Lower lobe of right lung (tissue), 2 donors: ENCODE results near the gene NR1I2. TPM values are rescaled to one million over a fixed set of nuclear protein-coding genes. Genes with fewer than 3 reads are reported as not detected.

Experiments
- ATAC-seq, 2 donors: fragments of 200-7000 bp; cut with Tn5 transposase; one replicate each; pipeline ENCODE4 v1.9.1; 2020 to 2022; ENCODE audit warnings: mild to moderate bottlenecking in 2 of 2, moderate library complexity in 2 of 2
- DNase-seq: peaks from one replicate; pipeline ENCODE4 v3.0.0-alpha.2; 2020
- H3K27ac ChIP-seq: fragments of 200-600 bp; one replicate; pipeline ENCODE4 v1.8.0; 2022
- H3K27me3 ChIP-seq: fragments of 200-600 bp; one replicate; pipeline ENCODE4 v1.8.0; 2022; ENCODE audit warnings: low read depth
- H3K36me3 ChIP-seq: fragments of 200-600 bp; one replicate; pipeline ENCODE4 v1.8.0; 2022; ENCODE audit warnings: mild to moderate bottlenecking
- H3K4me1 ChIP-seq: fragments of 200-600 bp; one replicate; pipeline ENCODE4 v1.8.0; 2022
- H3K4me3 ChIP-seq: fragments of 200-600 bp; one replicate; pipeline ENCODE4 v1.8.0; 2022; ENCODE audit warnings: mild to moderate bottlenecking
- H3K9me3 ChIP-seq: fragments of 200-600 bp; one replicate; pipeline ENCODE4 v1.8.0; 2022
- intact Hi-C: fragments of 100-400 bp; cut with DNase I; formaldehyde crosslinking; loops from one replicate; pipeline ENCODE4 v1.11.0; 2022
- total RNA-seq: library from RNA; stranded (reverse); fragmentation: NEBNext Ultra II Directional; extraction: Animal tissue kit (Norgen Biotek cat#: 25700); gene quantifications from one replicate; pipeline ENCODE4 v1.2.1, GENCODE V29; 2021
- TF ChIP-seq, protein P1 (sequence below): fragments of 200-600 bp; IDR thresholded peaks from one replicate; pipeline ENCODE4 v1.8.0; 2022; ENCODE audit warnings: antibody characterized with exemption, mild to moderate bottlenecking
- donor health status: DM: no; HTN: yes; CAD: no; lungs with severe emphysema.

NR1I2 gene
- total RNA-seq, 1 donor from 2014 or later: 0.21 TPM

DNA sequence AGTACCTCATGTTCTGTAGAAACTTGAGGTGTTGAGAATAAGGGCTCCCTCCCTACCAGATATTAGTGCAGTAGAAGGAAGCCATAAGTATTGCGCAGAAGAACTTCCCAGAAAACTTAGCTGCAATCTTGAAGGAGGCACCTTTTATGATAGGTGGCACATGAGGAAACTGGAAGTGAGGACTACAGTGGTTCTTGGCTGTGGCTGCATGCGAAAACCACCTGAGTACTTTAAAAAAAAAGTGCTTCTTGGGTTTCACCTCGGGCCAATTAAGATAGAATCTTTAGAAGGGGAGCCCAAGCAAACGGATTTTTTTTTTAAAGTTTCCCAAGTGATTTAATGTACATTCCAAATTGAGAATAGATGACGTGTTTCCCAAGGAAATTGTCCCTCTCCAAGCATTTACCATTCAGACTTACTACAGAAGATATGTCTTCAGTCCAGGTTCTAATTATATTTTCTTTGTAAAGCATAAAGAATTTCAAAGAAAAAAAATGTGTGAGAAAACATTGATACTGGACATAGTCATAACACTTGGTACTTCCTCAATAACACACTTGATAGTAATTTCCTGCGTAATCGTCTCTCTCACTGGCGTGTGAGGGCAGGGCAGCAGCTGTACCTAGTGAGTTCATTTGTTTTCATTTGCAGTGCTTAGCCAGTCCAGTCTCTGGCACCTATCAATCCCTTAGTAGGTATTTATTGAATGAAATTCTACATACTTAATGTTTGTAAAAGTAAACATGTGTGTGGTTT, 12.3 kb upstream of the NR1I2 start:
- DNase-seq (no peak), ATAC-seq (peak in 1 of 2 donors; percentile 68)
- no peaks in the 10 kb centered on the region for H3K36me3 ChIP-seq
- no peak overlapping the region for H3K4me3 ChIP-seq
- no peaks in the 10 kb centered on the region for H3K27me3 ChIP-seq
- TF ChIP-seq, protein P1, sequence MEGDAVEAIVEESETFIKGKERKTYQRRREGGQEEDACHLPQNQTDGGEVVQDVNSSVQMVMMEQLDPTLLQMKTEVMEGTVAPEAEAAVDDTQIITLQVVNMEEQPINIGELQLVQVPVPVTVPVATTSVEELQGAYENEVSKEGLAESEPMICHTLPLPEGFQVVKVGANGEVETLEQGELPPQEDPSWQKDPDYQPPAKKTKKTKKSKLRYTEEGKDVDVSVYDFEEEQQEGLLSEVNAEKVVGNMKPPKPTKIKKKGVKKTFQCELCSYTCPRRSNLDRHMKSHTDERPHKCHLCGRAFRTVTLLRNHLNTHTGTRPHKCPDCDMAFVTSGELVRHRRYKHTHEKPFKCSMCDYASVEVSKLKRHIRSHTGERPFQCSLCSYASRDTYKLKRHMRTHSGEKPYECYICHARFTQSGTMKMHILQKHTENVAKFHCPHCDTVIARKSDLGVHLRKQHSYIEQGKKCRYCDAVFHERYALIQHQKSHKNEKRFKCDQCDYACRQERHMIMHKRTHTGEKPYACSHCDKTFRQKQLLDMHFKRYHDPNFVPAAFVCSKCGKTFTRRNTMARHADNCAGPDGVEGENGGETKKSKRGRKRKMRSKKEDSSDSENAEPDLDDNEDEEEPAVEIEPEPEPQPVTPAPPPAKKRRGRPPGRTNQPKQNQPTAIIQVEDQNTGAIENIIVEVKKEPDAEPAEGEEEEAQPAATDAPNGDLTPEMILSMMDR: no peak
- intact Hi-C loops: no loop called here
- H3K4me1 ChIP-seq: no peaks in the 10 kb centered on the region
- no peaks in the 10 kb centered on the region for H3K9me3 ChIP-seq
- no peak overlapping the region for H3K27ac ChIP-seq

DNA sequence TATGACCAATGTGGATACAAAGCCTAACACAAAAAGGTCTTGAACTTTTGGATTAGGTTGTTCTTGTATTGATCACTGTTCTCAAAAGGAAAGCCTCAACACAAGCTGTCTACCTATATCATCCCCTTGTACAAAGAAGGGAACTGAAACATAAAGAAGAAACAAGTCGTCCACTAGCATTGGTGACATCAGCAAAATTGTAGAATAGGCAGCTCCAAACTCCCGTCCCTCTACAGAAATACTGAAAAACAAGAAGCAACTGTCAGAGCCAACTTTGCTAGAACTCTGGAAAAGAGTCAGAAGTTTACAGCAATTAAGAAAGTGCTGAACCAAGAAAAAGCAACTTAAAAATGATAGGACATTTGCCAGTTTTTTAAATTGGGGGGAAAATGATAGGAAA, 7.5 kb upstream of the NR1I2 start:
- ATAC-seq: no peak
- H3K27ac ChIP-seq: no peak overlapping the region
- peaks cover 11% of the 10 kb centered on the region for H3K9me3 ChIP-seq
- intact Hi-C loops: no loop called here
- no peaks in the 10 kb centered on the region for H3K4me1 ChIP-seq
- H3K36me3 ChIP-seq: no peaks in the 10 kb centered on the region
- H3K4me3 ChIP-seq: no peak overlapping the region
- TF ChIP-seq, protein P1: no peak
- DNase-seq: no peak
- H3K27me3 ChIP-seq: no peaks in the 10 kb centered on the region

DNA sequence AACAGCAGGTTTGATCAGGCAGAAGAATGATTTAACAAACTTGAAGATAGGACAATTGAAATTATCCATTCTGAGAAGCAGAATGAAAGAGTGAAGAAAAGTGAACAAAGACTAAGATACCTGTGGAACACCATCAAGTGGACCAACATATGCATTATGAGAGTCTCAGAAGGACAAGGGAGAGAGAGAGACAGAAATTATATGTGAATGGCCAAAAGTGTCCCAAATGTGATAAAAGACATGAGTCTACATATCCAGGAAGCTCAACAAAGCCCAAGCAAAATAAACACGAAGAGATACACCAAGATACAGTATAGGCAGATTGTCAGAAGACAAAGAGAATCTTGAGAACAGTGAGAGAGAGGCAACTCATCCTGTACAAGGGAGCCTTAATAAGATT, 5.6 kb upstream of the NR1I2 start:
- H3K27ac ChIP-seq: no peak overlapping the region
- H3K4me3 ChIP-seq: no peak overlapping the region
- H3K27me3 ChIP-seq: no peaks in the 10 kb centered on the region
- TF ChIP-seq, protein P1: no peak
- H3K9me3 ChIP-seq: peaks cover 11% of the 10 kb centered on the region
- no peak for ATAC-seq
- no peak for DNase-seq
- intact Hi-C loops: no loop called here
- H3K36me3 ChIP-seq: no peaks in the 10 kb centered on the region
- no peaks in the 10 kb centered on the region for H3K4me1 ChIP-seq

DNA sequence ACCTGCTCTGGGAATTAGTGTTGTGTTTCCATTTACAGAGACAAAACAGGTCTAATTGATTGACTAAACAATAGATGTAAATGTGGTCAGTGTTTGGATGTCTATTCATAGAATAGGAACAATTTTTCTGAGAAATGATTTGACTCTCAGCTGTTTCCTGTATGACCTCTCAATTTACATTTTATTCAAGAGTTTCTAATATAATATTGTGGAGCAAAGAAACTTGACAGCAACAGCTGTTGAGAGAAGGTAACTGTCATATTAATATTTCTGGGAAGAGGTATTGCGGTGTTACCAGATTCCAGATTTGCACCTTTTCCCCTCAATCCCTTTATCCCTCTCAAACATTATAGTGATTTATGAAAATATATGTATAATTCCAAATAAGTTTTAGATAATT, 3.7 kb upstream of the NR1I2 start:
- no peaks in the 10 kb centered on the region for H3K4me1 ChIP-seq
- peaks cover 11% of the 10 kb centered on the region for H3K9me3 ChIP-seq
- H3K27ac ChIP-seq: no peak overlapping the region
- no peaks in the 10 kb centered on the region for H3K36me3 ChIP-seq
- no peak for ATAC-seq
- TF ChIP-seq, protein P1: no peak
- no peak overlapping the region for H3K4me3 ChIP-seq
- no peak for DNase-seq
- intact Hi-C loops: no loop called here
- H3K27me3 ChIP-seq: no peaks in the 10 kb centered on the region

DNA sequence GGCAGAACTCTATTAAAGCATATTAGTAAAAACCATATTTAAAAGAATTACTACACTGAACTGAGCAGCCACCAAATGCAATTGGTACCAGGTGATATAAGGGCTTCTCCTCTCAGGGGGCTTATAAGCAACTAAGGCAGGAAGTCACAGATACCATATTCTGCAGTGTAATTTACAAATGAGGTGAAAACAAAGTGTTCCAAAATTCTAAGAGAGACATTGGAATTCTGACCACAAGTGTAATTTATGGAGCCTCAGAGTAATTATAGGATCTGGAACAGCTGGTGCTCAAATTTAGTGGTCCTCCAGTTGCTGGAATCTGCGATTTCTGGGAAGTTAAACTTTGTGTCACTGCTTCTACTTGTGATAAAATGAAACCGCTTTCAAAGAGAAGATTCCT, 3.1 kb upstream of the NR1I2 start:
- H3K27me3 ChIP-seq: no peaks in the 10 kb centered on the region
- peaks cover 11% of the 10 kb centered on the region for H3K9me3 ChIP-seq
- no peak overlapping the region for H3K4me3 ChIP-seq
- DNase-seq (no peak), ATAC-seq (no peak)
- TF ChIP-seq, protein P1: no peak
- intact Hi-C loops: no loop called here
- no peaks in the 10 kb centered on the region for H3K36me3 ChIP-seq
- no peaks in the 10 kb centered on the region for H3K4me1 ChIP-seq
- no peak overlapping the region for H3K27ac ChIP-seq
